ENCODE results near the gene NMT1.

DNA sequence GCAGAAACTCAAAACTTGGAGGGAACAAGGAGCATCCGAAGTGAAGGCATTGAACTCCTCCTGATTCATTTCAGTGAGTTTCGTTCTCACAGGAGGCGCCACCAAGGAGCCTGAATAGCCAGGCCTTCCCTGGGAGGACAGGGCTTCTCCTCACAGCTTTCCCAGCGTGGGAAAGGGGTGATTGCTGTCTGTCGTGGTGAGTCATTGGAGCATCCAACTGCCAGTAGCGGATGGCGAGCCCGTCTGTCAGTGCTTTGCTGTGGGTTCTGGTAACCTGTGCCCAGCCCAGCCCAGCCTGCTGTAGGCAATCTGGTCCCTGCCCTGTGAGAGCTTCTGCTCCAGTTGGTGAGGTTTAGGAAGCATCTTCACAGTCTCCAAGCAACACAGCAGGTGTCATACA is 42.9 kb downstream of the NMT1 start:
- TF ChIP-seq EZH2 (optimal IDR thresholded peaks at IDR 0.05; ENCODE audit: low read depth, low read length), result no peak
- TF ChIP-seq, protein P1, sequence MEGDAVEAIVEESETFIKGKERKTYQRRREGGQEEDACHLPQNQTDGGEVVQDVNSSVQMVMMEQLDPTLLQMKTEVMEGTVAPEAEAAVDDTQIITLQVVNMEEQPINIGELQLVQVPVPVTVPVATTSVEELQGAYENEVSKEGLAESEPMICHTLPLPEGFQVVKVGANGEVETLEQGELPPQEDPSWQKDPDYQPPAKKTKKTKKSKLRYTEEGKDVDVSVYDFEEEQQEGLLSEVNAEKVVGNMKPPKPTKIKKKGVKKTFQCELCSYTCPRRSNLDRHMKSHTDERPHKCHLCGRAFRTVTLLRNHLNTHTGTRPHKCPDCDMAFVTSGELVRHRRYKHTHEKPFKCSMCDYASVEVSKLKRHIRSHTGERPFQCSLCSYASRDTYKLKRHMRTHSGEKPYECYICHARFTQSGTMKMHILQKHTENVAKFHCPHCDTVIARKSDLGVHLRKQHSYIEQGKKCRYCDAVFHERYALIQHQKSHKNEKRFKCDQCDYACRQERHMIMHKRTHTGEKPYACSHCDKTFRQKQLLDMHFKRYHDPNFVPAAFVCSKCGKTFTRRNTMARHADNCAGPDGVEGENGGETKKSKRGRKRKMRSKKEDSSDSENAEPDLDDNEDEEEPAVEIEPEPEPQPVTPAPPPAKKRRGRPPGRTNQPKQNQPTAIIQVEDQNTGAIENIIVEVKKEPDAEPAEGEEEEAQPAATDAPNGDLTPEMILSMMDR (IDR thresholded peaks at IDR 0.05; ENCODE audit: low read length), result no peak

All from MM.1S (cell line).